Neutrophil (primary cell): ENCODE data around the gene C2CD3.

ENCODE experiments used
- H3K27ac ChIP-seq: fragments of 200-600 bp; sonication (generic); 2 replicates; pipeline ENCODE4 v1.5.1; 2016; ENCODE audit warnings: mild to moderate bottlenecking, moderate library complexity
- H3K27me3 ChIP-seq: fragments of 200-600 bp; sonication (generic); 2 replicates; pipeline ENCODE4 v1.6.0; 2016; ENCODE audit warnings: mild to moderate bottlenecking
- H3K36me3 ChIP-seq: fragments of 200-600 bp; sonication (generic); 2 replicates; pipeline ENCODE4 v1.5.1; 2017
- H3K4me1 ChIP-seq, 2 experiments: fragments of 200-600 bp in 1 of 2; sonication (generic) in 1 of 2; 1 replicate in 1 of 2; 2 replicates in 1 of 2; pipeline versions ENCODE4 v1.5.1 to v1.6.1; 2013 to 2016; ENCODE audit warnings: low read depth in 1 of 2, low read length in 1 of 2, mild to moderate bottlenecking in 1 of 2, moderate library complexity in 1 of 2; ENCODE audit not compliant: control insufficient read depth in 1 of 2, insufficient read depth in 1 of 2
- H3K4me3 ChIP-seq, 2 experiments: fragments of 200-600 bp in 1 of 2; sonication (generic) in 1 of 2; 1 replicate in 1 of 2; 2 replicates in 1 of 2; pipeline ENCODE4 v1.5.1; 2013 to 2016; ENCODE audit warnings: low read depth in 1 of 2, low read length in 1 of 2, mild to moderate bottlenecking in 1 of 2, moderate library complexity in 1 of 2
- H3K9me3 ChIP-seq: fragments of 200-600 bp; sonication (generic); 2 replicates; pipeline ENCODE4 v1.5.1; 2016
- TF ChIP-seq, protein P1 (sequence below): fragments of 200-600 bp; sonication (generic); IDR thresholded peaks from 2 replicates; pipeline ENCODE4 v1.5.1; 2016; ENCODE audit warnings: antibody characterized with exemption

Gene C2CD3

GRCh38 chr11:73971175-73971719 lies 199.6 kb downstream of the C2CD3 start:
- no peak overlapping the region for H3K27ac ChIP-seq

DNA sequence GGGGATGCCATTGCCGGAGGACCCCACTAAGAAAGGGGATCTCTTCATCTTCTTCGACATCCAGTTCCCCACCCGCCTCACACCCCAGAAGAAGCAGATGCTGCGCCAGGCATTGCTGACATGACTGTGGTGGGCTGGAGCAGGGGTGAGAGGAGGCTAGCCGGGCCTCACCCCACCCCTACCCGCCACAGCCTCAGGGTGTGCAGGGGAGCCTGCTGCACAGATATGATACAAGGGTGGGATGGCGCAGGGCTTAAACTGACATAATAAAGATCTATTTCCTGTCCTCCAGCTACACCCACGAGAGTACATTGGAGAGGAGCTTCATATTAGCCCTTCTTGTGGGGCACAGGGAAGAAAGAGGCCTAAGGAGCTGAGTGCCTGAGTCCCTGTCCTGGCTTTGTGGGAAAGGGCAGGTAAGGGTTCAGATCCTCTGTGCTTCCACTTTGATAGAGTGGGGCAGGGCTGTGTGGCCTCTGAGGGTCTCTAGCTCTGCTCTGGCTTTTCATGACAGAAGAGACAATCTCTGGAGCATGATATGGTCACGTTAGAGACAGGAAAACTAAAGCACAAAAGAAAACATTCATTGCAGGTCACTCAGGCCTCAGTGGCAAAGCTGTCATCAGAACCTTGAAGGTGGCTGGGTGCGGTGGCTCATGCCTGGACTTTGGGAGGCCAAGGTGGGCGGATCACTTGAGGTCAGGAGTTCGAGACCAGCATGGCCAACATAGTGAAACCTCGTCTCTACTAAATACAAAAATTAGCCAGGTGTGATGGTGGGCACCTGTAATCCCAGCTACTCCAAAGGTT lies 200.6 kb downstream of the C2CD3 start:
- no peaks in the 10 kb centered on the region for H3K9me3 ChIP-seq
- peaks cover 10% of the 10 kb centered on the region in 2 experiments for H3K4me1 ChIP-seq
- no peak overlapping the region for H3K27ac ChIP-seq
- TF ChIP-seq, protein P1, sequence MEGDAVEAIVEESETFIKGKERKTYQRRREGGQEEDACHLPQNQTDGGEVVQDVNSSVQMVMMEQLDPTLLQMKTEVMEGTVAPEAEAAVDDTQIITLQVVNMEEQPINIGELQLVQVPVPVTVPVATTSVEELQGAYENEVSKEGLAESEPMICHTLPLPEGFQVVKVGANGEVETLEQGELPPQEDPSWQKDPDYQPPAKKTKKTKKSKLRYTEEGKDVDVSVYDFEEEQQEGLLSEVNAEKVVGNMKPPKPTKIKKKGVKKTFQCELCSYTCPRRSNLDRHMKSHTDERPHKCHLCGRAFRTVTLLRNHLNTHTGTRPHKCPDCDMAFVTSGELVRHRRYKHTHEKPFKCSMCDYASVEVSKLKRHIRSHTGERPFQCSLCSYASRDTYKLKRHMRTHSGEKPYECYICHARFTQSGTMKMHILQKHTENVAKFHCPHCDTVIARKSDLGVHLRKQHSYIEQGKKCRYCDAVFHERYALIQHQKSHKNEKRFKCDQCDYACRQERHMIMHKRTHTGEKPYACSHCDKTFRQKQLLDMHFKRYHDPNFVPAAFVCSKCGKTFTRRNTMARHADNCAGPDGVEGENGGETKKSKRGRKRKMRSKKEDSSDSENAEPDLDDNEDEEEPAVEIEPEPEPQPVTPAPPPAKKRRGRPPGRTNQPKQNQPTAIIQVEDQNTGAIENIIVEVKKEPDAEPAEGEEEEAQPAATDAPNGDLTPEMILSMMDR: no peak
- H3K36me3 ChIP-seq: peaks cover 23% of the 10 kb centered on the region
- H3K27me3 ChIP-seq: peaks cover 7% of the 10 kb centered on the region
- no peak overlapping the region for H3K4me3 ChIP-seq

More at GRCh38 chr11:73971175-73971719, 199.6 kb downstream of the C2CD3 start:
- peaks cover 34% of the 10 kb centered on the region for H3K36me3 ChIP-seq
- H3K9me3 ChIP-seq: no peaks in the 10 kb centered on the region
- no peaks in the 10 kb centered on the region for H3K27me3 ChIP-seq
- TF ChIP-seq, protein P1: no peak
- H3K4me3 ChIP-seq: no peak overlapping the region
- peaks cover 10% of the 10 kb centered on the region in 2 experiments for H3K4me1 ChIP-seq

DNA sequence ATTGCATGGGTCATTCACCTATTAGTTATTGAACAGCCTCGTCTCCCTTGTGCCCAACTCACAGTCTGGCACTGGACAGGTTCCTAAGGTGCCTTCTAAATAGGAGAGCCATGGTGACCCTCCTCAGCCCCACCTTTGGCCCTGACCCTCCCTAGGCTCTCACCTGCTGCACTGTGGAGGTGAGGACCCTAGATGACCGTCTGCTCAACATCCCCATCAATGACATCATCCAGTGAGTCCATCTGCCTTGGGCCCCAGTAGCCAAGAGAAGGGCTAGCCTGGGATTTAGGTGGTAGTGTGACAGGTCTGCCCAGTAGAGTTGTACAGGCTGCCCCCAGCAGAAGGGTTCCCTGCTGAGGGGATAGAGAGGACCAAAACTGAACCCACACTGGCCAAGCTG lies 201.7 kb downstream of the C2CD3 start:
- TF ChIP-seq, protein P1: no peak
- peaks cover 12% of the 10 kb centered on the region for H3K36me3 ChIP-seq

GRCh38 chr11:73968356-73968966 lies 202.3 kb downstream of the C2CD3 start:
- TF ChIP-seq, protein P1: no peak
- Histone ChIP-seq H3K9me3 (no peaks in the 10 kb centered on the region), H3K27ac (no peak overlapping the region), H3K4me1 (peaks cover 3 to 5% of the 10 kb centered on the region in 2 experiments), H3K36me3 (peaks cover 6% of the 10 kb centered on the region), H3K27me3 (peaks cover 11% of the 10 kb centered on the region), H3K4me3 (no peak overlapping the region)

More for the DNA sequence above, 201.7 kb downstream of the C2CD3 start:
- H3K4me1 ChIP-seq: peaks cover 7 to 12% of the 10 kb centered on the region in 2 experiments
- H3K4me3 ChIP-seq: no peak overlapping the region
- no peaks in the 10 kb centered on the region for H3K9me3 ChIP-seq
- no peak overlapping the region for H3K27ac ChIP-seq
- peaks cover 11% of the 10 kb centered on the region for H3K27me3 ChIP-seq

- TF ChIP-seq, protein P1: no peak
- H3K4me3 ChIP-seq: no peak overlapping the region
- peaks cover 3 to 5% of the 10 kb centered on the region in 2 experiments for H3K4me1 ChIP-seq
- H3K36me3 ChIP-seq: no peaks in the 10 kb centered on the region
- H3K27me3 ChIP-seq: peaks cover 11% of the 10 kb centered on the region
- H3K27ac ChIP-seq: no peak overlapping the region
- H3K9me3 ChIP-seq: no peaks in the 10 kb centered on the region
Measured at GRCh38 chr11:73965764-73966121, 205.1 kb downstream of the C2CD3 start.
